GM18520 (cell line): Measurements from ENCODE around the gene IFNA2.
"Not testable (repeated sequence)": the region's sequence is repeated elsewhere in the genome, so short reads cannot be mapped to it uniquely, and the experiment has no call there.

Experiments used
- ATAC-seq: cut with Tn5 transposase; IDR thresholded peaks from one replicate; pipeline ENCODE4 v1.9.1; 2021; ENCODE audit not compliant: unreplicated experiment

IFNA2 gene

DNA sequence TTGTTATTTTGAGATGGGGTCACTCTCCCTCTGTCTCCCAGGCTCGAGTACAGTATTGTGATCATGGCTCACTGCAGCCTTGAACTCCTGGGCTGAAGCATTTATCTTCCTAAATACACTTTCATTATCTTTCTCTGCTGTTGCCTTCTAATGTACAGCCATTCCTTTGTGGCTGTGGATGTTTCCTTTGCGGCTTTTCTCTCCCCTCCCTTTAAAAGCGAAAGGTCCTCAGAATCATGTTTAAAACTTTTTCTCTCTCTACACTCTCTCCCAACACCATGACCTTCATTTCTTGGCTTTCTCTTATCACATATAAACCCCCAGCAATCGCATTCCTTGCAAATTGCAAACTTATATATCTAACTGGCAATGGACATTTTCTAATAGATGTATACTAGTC is 1.6 kb downstream of the IFNA2 start:
- ATAC-seq, result no peak

DNA sequence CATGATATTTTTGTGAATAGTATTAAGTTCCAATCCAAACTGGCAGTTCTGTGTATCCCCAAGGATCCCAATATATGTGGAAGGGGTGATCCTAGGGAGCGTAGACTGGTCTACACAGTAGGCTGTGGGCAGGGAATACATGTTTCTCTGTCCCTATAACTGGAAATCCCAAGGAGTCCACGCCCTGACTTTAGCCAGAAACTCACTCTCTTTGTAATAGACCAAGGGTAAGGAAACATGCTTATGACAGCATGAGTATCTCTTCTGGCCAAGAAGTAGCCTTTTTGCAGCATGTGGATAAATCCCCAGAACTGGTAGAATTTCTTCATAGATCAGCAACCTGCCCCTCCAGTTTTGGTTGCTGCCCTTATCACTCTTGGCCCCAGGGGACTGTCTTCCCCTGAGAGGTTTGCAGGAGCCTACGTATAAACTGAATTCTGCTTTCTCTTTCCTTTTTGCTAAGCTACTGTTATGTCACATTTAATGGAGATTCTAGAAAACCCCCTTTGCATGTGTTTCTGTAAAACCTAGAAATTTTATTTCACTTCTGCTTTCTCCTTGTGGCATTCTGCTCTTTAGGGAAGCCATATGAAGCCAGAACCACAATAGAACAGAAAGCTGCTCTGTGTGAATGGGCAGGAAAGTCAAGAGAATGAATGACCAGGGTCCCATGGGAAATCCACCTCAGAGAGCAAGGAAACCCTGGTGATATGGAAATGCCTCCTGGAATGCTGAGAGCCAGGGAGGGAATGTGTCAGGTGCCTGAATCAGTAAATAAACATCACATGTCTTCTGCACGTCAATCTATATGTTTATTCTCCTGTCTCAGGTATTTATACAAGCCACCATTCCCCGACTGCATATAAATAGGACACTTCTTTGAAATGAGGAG is 3.5 kb downstream of the IFNA2 start:
- ATAC-seq, result peak; percentile 97

DNA sequence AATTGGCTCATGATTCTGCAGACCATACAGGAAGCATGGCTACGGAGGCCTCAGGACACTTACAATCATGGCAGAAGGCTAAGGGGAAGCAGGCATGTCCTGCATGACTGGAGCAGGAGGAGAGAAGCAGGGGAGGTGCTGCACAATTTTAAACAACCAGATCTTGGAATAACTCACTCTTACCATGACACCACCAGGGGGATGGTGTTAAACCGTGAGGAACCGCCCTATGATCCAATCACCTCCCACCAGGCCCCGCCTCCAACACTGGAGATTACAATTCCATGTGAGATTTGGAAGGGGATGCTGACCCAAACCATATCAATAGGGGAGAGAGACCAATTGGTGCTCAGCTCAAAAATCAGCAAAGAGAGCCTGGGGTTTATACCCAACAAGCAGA is 13.7 kb downstream of the IFNA2 start:
- not testable (repeated sequence) for ATAC-seq

DNA sequence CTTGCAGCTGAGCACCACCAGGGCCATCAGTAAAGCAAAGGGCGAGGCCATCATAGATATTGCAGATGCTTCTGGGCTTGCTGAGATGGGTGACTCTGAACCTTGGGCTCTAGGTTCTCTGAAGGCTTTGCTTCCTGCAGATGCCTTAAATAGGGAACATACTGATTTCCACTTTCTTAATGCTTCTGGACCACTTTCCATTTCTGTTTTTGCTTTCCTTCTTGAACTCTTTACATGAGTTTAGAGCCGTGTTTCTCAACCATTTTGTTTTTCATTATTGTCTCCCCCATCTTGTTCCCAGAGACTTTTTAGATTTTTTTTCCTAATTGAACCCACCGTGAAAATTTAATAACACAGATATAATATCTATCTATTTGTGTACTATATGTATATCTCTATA is 17.2 kb downstream of the IFNA2 start, which contains the start of gene IFNA13:
TSS of gene IFNA13 (minus strand) at position 101 of the 400 bp plus-strand sequence. CDS start at position 54, 47 bp downstream.
- ATAC-seq, result no peak

DNA sequence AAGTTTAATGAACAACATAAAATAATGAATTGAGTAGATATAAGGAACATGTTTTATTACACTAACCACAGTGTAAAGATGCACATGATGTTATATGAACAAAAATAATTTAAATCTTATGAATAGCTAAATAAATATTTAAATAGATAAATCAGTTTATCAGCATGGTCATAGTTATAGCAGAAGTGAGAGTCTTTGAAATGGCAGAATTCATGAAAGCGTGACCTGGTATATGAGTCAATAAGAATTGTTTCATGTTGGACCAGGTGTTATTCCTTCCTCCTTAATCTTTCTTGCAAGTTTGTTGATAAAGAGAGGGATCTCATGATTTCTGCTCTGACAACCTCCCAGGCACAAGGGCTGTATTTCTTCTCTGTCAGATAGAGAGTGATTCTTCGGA is 18.0 kb downstream of the IFNA2 start:
- not testable (repeated sequence) for ATAC-seq

DNA sequence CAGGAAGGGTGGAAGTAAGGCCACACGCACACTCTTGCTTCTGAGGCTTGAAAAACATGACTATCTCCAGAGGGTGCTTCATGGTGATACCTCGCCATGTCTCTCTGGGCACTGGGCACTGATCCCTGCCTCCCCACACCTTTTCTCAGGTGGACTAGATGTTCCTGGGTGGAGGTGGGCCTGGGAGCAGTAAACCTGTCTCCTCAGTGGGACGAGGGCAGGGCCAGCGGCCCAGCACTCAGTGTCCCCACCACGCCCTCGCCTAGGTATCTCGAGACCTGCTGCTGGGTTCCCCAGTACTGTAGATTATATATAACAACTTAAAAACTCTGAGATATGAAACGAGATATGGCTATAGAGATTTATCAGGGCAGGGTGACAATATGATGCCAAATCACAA is 22.9 kb downstream of the IFNA2 start:
- no peak for ATAC-seq

DNA sequence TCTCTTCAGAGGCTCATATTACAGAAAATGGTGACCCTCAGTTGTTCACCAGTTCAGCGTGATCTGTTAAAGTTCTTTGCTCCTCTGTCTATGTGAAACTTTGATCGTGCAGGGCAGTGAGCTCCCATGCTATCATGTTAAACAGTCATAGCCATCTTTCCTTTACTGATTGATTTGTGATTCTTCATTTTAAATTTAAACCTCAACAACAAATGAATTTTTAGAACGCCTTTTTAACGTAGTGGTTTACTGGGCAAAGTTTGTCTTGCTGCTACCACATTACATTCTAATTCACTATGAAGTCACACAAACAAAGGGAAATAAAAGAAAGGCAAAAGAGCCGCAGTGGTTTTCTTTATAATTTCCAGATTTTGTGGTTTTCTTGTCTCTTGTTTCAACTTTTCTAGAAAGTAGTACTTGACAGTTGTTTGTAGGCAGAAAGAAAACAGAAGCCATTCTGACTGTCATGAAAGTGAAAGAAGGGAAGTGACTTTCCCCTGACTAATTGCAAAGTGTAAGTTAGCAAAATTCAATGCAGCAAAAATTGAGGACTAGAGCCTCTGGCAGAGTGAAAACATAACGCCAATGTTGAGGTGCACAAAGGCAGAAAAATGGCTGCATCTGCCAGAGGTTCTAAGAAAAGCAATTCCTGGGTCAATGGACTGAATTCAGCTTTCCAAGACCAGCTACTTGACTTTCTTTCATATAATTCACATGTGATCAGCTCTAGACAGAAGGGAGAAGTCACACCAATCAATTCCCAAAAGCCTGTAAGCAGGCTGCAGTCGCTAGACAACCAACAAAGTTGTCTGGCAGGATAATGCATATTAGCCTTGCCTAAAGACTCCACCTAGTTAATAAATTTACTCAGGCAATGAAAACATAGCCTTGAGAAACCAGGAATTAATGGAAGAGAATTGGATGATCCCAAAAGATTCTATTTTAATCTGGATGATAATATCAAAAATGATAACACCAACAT is 27.4 kb downstream of the IFNA2 start:
- peak; percentile 82 for ATAC-seq

DNA sequence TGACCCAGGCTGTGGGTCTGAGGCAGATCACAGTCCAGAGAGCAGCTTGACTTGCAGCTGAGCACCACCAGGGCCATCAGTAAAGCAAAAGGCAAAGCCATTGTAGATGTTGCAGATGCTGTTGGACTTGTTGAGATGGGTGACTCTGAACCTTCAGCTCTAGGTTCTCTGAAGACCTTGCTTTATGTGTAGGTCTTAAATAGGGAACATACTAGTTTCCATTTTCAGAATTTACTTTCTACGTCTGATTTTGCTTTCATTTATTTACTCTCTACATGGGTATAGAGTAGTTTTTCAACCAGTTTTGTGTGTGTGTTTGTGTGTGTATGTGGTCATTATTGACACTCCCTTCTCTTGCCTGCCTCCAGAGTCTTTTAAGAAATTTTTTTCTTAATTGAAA is 34.4 kb downstream of the IFNA2 start, which contains the start of gene IFNA6:
TSS of gene IFNA6 (minus strand) at position 101 of the 400 bp plus-strand sequence. CDS start at position 101, 0 bp downstream.
- no peak for ATAC-seq

DNA sequence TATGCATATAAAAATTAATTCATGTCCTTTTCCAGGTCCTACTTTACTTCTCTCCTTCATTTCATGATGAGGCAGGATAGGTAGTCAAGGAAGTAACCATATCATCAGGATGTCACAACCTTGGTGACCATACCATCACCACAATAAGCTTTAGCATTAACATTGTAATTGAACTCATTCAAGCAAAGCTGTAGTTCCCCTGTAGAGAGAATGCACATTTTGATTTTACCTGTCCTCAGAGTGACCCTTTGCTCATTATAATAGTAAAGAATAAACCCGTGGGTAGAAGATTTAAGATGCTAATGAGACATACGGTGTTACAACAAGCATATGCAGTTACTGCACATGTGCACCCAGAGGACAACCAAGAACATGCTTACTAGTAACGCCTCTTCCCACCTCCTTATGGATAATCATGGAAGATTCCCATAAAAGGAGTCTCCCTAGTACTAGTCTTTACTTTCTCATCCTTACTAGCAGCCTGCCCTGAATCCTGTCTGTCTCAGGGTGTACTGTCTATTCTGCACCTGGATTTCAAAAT is 36.7 kb downstream of the IFNA2 start:
- no peak for ATAC-seq

DNA sequence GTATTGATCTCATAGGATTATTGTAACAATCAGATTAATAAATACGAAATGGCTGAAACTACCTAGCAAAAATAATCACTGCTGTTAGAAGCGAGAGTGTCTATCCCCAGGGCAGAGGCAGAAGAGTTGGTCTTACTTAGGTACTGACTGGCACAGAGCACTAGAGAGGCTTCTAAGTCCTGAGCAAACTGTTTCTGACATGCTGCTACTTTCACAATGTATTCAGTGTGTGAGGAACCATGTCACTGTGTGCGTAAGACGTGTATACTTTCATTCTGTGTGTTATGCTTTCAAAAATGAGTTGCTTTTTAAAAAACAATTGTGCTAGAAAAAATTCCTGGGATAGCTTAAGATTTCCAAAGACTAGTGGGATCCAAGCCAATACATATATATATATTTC is 44.5 kb downstream of the IFNA2 start:
- ATAC-seq, result peak; percentile 62

DNA sequence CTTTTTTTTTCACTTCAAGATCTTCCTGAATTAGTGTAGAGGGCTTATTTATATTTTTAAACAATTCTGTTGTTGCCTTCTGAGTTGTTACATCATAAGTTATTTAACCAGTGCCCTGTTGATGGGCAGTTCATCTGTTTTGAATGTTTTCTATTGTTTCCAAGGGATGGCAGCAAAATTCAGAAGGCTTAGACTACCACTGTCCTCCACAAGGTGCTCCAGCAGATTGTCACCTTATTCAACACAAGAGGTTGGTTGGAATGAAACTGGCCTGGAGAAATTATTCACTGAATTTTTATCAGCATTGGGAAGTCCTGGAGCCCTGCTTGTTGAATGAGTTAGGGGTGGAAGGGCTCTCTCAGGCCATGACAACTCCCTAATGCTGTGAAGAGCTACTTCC is 48.7 kb downstream of the IFNA2 start:
- ATAC-seq, result no peak

DNA sequence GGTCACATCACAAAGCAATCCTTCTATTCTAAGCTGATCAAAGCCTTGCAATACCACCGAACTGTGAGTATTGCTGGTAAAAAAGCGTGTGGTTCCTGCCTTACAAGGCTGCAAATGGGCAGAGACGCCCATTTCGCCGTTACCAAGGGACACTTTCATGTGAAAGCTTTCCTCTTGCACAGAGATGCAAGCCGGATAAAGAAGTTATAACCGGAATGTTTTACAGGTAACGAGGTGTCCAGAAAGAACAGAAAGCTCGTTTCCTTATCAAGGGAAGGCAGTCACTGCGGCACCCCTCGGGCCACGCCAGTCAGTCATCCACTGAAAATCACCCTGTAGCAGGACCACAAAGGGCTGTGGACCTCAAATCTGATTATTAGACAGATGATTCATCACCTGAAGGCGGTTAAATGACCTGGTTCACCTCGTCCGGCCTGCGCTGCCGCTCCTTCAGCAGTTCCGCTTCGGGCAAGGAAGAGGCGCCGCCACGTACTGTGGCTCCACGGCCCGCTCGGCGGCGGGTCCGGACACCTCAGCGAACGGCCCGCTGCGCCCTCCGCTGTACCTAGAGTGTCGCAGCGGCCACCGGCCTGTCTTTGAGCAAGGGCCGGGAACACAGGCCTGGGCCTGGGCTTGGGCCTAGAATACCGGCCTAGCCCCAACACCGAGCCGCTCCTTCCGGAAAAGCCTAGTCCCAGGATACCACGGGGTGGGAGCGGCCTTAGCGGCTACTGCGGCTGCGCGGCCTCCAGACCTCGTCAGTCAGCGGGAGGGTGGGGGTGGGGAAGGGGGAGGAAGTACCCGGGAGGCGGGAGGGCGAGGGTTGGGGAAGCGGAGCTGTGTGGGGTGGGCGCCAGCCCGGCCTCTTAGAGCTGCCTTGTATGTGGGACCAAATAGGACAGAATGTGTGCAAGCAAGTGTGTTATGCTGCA is 50.2 kb downstream of the IFNA2 start, which contains the start of gene KLHL9:
TSS of gene KLHL9 (minus strand) at position 704 of the 932 bp plus-strand sequence. CDS start at position 159, 545 bp downstream.
- peak; percentile 72 for ATAC-seq
